Pancreas (tissue), 10 donors: Measurements from ENCODE around the gene MRPS26. TPM values are rescaled to one million over a fixed set of nuclear protein-coding genes. Genes with fewer than 3 reads are reported as not detected.
"Not testable (repeated sequence)": the region's sequence is repeated elsewhere in the genome, so short reads cannot be mapped to it uniquely, and the experiment has no call there.

ENCODE experiments used
- ATAC-seq, 4 donors: fragments of 200-7000 bp; cut with Tn5 transposase; one replicate each; pipeline versions ENCODE4 v1.8.0 to v1.9.1; 2020; ENCODE audit warnings: mild to moderate bottlenecking in 4 of 4, moderate library complexity in 4 of 4
- DNase-seq, 6 donors: peaks; one replicate each; pipeline ENCODE4 v3.0.0-alpha.2; 2020
- FAIRE-seq: peaks from 2 replicates; lab custom pipeline; 2012; peaks lifted over from hg19 to GRCh38; lab: Jason Lieb, UNC
- H3K27ac ChIP-seq, 4 donors: fragments of 200-600 bp; sonication (generic); 1 replicate in 3 of 4; 2 replicates in 1 of 4; pipeline versions ENCODE4 v1.5.0 to v1.8.0; 2020
- H3K27me3 ChIP-seq, 4 donors: fragments of 200-600 bp; one replicate each; pipeline ENCODE4 v1.8.0; 2021
- H3K36me3 ChIP-seq, 3 donors: fragments of 200-600 bp; sonication (generic) in 1 of 3; one replicate each; pipeline versions ENCODE4 v1.5.0 to v1.8.0; 2020 to 2021
- H3K4me1 ChIP-seq, 3 donors: fragments of 200-600 bp; one replicate each; pipeline ENCODE4 v1.8.0; 2021
- H3K4me3 ChIP-seq, 4 donors: fragments of 200-600 bp; sonication (generic) in 2 of 4; one replicate each; pipeline versions ENCODE4 v1.5.0 to v1.8.0; 2020 to 2021
- H3K9me3 ChIP-seq, 4 donors: fragments of 200-600 bp; one replicate each; pipeline ENCODE4 v1.8.0; 2021
- WGBS, 2 donors: extraction: QIAGEN DNeasy Blood & Tissue Kit; methylation state at CpG; one replicate each; pipeline ENCODE4 v1.1.7; 2013; 5-methylcytosine and 5-hydroxymethylcytosine counted together
- intact Hi-C, 3 donors: fragments of 100-400 bp; cut with DNase I; formaldehyde crosslinking; loops; one replicate each; pipeline versions ENCODE4 v1.11.1 to v1.14.2; 2022
- polyA plus RNA-seq, 2 donors: library from polyadenylated mRNA; stranded (reverse); fragments of 200-250 nt; gene quantifications; one replicate each; pipeline ENCODE4 v1.2.3, GENCODE V29; 2013
- total RNA-seq, 6 donors: library from RNA; stranded (reverse); fragmentation: NEBNext Ultra II Directional in 4 of 6; extraction: Animal tissue kit (Norgen Biotek cat#: 25700) in 4 of 6; gene quantifications; one replicate each; pipeline versions ENCODE4 v1.2.1 to v1.2.4, GENCODE V29; 2021 to 2023
- TF ChIP-seq, protein P1 (sequence below), 4 donors: fragments of 200-600 bp; sonication (generic) in 3 of 4; IDR thresholded peaks; one replicate each; pipeline versions ENCODE4 v1.5.0 to v1.8.0; 2021; ENCODE audit warnings: antibody characterized with exemption in 4 of 4
- donor health status: healthy with polysubstance abuse.
- donor health status: DM: no; HTN: no; CAD: no; lungs with moderate emphysema.
- donor health status: DM: no; HTN: no; CAD: no.
- donor health status: control.
- donor health status: control.
- donor health status: Bipolar disorder and iron deficiency.
- donor health status: DM: yes; HTN: yes; CAD: no.
- donor health status: DM: no; HTN: no; CAD: no.
- donor health status: DM: no; HTN: no; CAD: no.
- donor health status: DM: yes; HTN: yes; CAD: no.

Gene MRPS26
- total and polyA plus RNA-seq, 8 donors: 14.4 to 46.7 (median 22.8) TPM

DNA sequence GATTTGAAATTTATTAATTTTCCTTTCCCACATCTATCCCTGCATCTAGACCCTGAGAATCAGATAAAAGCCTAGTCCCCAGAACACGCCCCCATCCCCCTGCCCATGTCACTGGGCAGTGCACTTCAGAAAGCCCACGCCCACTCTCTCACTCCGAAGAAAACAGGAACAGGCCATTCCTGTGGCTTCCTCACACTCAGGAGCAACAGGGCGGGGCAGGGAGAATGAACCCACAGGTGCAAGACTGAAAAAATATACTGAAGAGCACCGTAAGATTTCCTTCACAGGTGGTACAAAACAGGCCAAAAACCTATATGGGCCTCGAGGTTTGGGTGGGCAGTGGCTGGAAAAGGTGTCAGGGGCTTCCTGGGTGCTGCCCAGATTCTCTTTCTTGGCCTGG, 29.0 kb downstream of the MRPS26 start:
- intact Hi-C loops: no loop called here
- WGBS, 2 donors: 72 to 82% methylated on average over 6 of the region's 6 CpGs
- TF ChIP-seq, protein P1, sequence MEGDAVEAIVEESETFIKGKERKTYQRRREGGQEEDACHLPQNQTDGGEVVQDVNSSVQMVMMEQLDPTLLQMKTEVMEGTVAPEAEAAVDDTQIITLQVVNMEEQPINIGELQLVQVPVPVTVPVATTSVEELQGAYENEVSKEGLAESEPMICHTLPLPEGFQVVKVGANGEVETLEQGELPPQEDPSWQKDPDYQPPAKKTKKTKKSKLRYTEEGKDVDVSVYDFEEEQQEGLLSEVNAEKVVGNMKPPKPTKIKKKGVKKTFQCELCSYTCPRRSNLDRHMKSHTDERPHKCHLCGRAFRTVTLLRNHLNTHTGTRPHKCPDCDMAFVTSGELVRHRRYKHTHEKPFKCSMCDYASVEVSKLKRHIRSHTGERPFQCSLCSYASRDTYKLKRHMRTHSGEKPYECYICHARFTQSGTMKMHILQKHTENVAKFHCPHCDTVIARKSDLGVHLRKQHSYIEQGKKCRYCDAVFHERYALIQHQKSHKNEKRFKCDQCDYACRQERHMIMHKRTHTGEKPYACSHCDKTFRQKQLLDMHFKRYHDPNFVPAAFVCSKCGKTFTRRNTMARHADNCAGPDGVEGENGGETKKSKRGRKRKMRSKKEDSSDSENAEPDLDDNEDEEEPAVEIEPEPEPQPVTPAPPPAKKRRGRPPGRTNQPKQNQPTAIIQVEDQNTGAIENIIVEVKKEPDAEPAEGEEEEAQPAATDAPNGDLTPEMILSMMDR (IDR thresholded peaks at IDR 0.05): no peak
- H3K27ac ChIP-seq: no peak overlapping the region
- DNase-seq: no peak
- no peak overlapping the region for H3K4me3 ChIP-seq
- ATAC-seq: no peak
- no peaks in the 10 kb centered on the region for H3K9me3 ChIP-seq
- no peaks in the 10 kb centered on the region for H3K4me1 ChIP-seq
- FAIRE-seq: no peak
- no peaks in the 10 kb centered on the region for H3K36me3 ChIP-seq
- no peaks in the 10 kb centered on the region for H3K27me3 ChIP-seq

DNA sequence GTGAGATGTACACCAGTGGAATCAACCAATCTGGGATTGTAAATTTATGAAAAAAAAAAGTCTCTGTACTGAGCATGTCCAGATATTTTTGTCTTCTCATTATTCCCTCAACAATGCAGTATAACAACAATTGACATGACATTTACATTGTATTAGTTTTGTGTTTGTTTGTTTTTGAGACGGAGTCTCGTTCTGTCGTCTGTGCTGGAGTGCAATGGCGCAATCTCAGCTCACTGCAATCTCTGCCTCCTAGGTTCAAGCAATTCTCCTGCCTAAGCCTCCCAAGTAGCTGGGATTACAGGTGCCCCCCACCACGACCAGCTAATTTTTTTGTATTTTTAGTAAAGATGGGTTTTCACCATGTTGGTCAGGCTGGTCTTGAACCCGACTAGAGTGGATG, 29.5 kb downstream of the MRPS26 start:
- DNase-seq, H3K36me3 ChIP-seq, FAIRE-seq, H3K27me3 ChIP-seq, H3K4me1 ChIP-seq, H3K27ac ChIP-seq, ATAC-seq, intact Hi-C loops, H3K4me3 ChIP-seq, H3K9me3 ChIP-seq: not testable (repeated sequence)
- 75 to 82% methylated on average over 6 of the region's 6 CpGs for WGBS, 2 donors

DNA sequence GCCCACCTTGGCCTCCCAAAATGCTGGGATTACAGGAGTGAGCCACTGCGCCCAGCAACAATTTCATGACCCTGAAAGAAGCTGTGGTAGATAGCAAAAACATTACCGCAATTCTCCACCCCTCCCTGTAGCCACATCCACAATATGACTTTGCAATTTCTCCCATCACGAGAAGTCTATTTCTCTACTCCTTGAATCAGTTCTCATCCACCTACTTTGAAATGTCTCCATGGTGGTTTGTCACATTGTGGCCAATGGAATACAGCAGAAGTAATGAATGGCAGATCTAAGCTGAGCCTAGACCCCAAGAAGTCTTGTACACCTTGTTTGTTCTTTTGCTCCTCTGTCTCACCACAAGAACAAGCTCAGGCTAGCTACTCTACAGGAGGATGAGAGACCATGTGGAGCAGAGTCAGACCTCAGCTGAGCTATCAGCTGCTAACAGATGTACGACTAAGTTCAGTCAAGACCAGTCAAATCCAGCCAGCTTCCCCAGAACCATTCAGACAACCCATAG, 31.8 kb downstream of the MRPS26 start:
- H3K27me3 ChIP-seq: no peaks in the 10 kb centered on the region
- H3K4me1 ChIP-seq: no peaks in the 10 kb centered on the region
- DNase-seq (no peak), ATAC-seq (no peak), FAIRE-seq (no peak)
- H3K4me3 ChIP-seq: no peak overlapping the region
- H3K27ac ChIP-seq: no peak overlapping the region
- TF ChIP-seq, protein P1 (IDR thresholded peaks at IDR 0.05): no peak
- no peaks in the 10 kb centered on the region for H3K36me3 ChIP-seq
- no peaks in the 10 kb centered on the region for H3K9me3 ChIP-seq
- 78 to 86% methylated on average over 4 of the region's 4 CpGs for WGBS, 2 donors
- intact Hi-C loops: no loop called here

DNA sequence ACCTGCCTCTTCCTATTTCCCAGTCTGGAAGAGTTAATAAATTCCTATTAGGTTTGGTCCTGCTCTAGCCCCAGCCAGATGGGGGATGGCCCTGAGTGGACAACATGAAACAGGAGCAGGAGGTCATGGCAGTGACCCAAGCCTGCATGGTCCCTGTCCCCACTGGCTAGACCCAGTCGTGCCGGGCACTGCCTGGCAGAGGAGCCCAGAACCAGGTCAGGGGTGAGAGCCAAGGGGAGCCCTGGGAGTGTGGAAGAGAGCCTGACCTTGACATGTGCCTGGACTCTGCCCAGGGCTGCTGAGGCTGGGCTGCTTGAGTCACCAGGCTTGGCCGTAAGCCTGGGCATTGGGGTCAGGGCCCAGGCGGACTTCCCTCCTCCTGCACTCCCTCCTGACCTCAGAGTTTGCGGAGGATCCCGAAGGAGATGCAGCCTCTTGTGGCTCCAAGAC, 35.1 kb downstream of the MRPS26 start:
- H3K27me3 ChIP-seq: no peaks in the 10 kb centered on the region
- no peak for FAIRE-seq
- WGBS, 2 donors: 52 to 58% methylated on average over 6 of the region's 6 CpGs

DNA sequence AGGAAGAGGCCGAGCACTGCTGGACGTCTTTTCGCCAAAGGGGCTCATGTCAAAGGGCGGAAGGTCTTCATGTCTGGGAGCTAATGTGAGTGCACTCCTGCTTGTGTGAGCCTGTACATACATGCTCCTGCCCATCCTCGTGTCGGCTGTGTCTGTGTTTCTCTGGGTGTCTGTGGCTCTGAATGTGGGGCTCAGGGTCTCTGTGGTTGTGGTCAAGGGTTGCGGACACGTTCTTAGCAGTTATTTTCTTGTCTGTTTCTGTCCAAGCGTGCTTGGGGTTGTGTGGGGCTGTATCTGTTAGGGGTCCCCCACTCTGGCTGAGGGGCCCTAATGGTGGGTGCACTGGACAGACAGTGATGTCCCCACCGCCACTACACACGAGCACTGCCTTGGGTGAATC, 35.8 kb downstream of the MRPS26 start:
- Histone ChIP-seq H3K4me3 (no peak overlapping the region), H3K27ac (no peak overlapping the region), H3K4me1 (no peaks in the 10 kb centered on the region), H3K36me3 (no peaks in the 10 kb centered on the region), H3K9me3 (no peaks in the 10 kb centered on the region), H3K27me3 (no peaks in the 10 kb centered on the region)
- WGBS, 2 donors: 93 to 96% methylated on average over 11 of the region's 11 CpGs
- DNase-seq (no peak), FAIRE-seq (no peak), ATAC-seq (no peak)
- intact Hi-C loops: no loop called here
- TF ChIP-seq, protein P1 (IDR thresholded peaks at IDR 0.05): no peak

More for the DNA sequence above, 35.1 kb downstream of the MRPS26 start:
- Histone ChIP-seq H3K36me3 (no peaks in the 10 kb centered on the region), H3K27ac (no peak overlapping the region), H3K4me3 (no peak overlapping the region), H3K9me3 (no peaks in the 10 kb centered on the region), H3K4me1 (no peaks in the 10 kb centered on the region)
- intact Hi-C loops: no loop called here
- TF ChIP-seq, protein P1 (IDR thresholded peaks at IDR 0.05): no peak
- ATAC-seq (peak; percentile 35 to 76 (median 66)), DNase-seq (peak in 1 of 6 donors; percentile 37)
